ENCODE data around the gene UNCX. TPM values are rescaled to one million over a fixed set of nuclear protein-coding genes. Genes with fewer than 3 reads are reported as not detected.

Gene UNCX
- total and polyA plus RNA-seq, 2 of the 8 experiments (the other 6 are each of a cell fraction or from before 2014, with no cell fraction given), result not detected

- TF ChIP-seq CEBPB (IDR thresholded peaks at IDR 0.05; ENCODE audit: low read depth, low read length) (no peak), CBX8 (IDR thresholded peaks at IDR 0.05; ENCODE audit: borderline replicate concordance, low read depth, low read length) (no peak), RXRA (IDR thresholded peaks at IDR 0.05; ENCODE audit: insufficient read depth, low read depth, low read length) (no peak), ASH2L (IDR thresholded peaks at IDR 0.05; ENCODE audit: low read length) (no peak), EGR1 (IDR thresholded peaks at IDR 0.05; ENCODE audit: borderline replicate concordance, low read depth, low read length) (no peak), NANOG (IDR thresholded peaks at IDR 0.05; ENCODE audit: insufficient read depth, low read depth, low read length, poor library complexity, severe bottlenecking) (no peak), USF2 (IDR thresholded peaks at IDR 0.05; ENCODE audit: low read length) (no peak), TAF1 (IDR thresholded peaks at IDR 0.05; ENCODE audit: low read depth, low read length) (no peak), BCL11A (IDR thresholded peaks at IDR 0.05; ENCODE audit: low read depth in 2 of 2, low read length in 2 of 2) (no peak)
Observed at GRCh38 chr7:1241258-1241602, 8.6 kb downstream of the UNCX start (continued).
